ENCODE measurements around the gene LRRC59. TPM values are rescaled to one million over a fixed set of nuclear protein-coding genes. Genes with fewer than 3 reads are reported as not detected.
A peak's percentile ranks its signal among the peaks of the same experiment; 100 is the strongest.

The LRRC59 gene
- total and polyA plus RNA-seq, 2 experiments from 2014 or later = 46.4 to 124 TPM

GRCh38 chr17:50371526-50371925, 25.8 kb downstream of the LRRC59 start:
- Histone ChIP-seq H3K27ac (ENCODE audit: low read depth) (no peak overlapping the region), H4K20me1 (replicated peaks; ENCODE audit: insufficient read depth) (peaks cover 9% of the 10 kb centered on the region), H3K4me3 (peak overlapping the region; percentile 73), H3K4me1 (ENCODE audit: insufficient read depth) (peaks cover 9% of the 10 kb centered on the region; the same call in 1 of the 2 replicates), H3F3A (replicated peaks; ENCODE audit: low read depth) (no peaks in the 10 kb centered on the region), H3K27me3 (ENCODE audit: insufficient read depth) (no peaks in the 10 kb centered on the region), H3K9me2 (ENCODE audit: insufficient read depth) (no peaks in the 10 kb centered on the region), H3K79me2 (replicated peaks; ENCODE audit: insufficient read depth) (peaks cover 20% of the 10 kb centered on the region), H3K4me2 (peak overlapping the region; percentile 98; the same call in 1 of the 2 replicates), H3K36me3 (ENCODE audit: insufficient read depth) (peaks cover 22% of the 10 kb centered on the region; the same call in 1 of the 2 replicates), H2AFZ (no peak overlapping the region)
- H3K27ac Mint-ChIP-seq = peak overlapping the region; percentile 32; the same call in 1 of the 2 replicates
- H3K4me1 Mint-ChIP-seq = peaks cover 13% of the 10 kb centered on the region
- ATAC-seq = no peak
- DNase-seq (ENCODE audit: low spot score) = no peak
- peaks cover 54% of the 10 kb centered on the region for H3K36me3 Mint-ChIP-seq (ENCODE audit: low read depth)
- H3K27me3 Mint-ChIP-seq (ENCODE audit: insufficient read depth, low read depth, poor library complexity) = peaks cover 11% of the 10 kb centered on the region
- H3K9me3 Mint-ChIP-seq = no peaks in the 10 kb centered on the region
- peak overlapping the region; percentile 97 for H3K4me3 Mint-ChIP-seq
- TF ChIP-seq ZNF114 (CRISPR knock-in tag; IDR thresholded peaks at IDR 0.05) (no peak), ETS1 (IDR thresholded peaks at IDR 0.05) (no peak)

GRCh38 chr17:50370052-50370451, 27.3 kb downstream of the LRRC59 start:
- no peaks in the 10 kb centered on the region for H3K9me2 ChIP-seq (ENCODE audit: insufficient read depth)
- H3K27ac ChIP-seq (ENCODE audit: low read depth) = no peak overlapping the region
- H3F3A ChIP-seq (replicated peaks; ENCODE audit: low read depth) = no peaks in the 10 kb centered on the region
- DNase-seq (ENCODE audit: low spot score) (no peak), ATAC-seq (no peak)
- H3K36me3 ChIP-seq (ENCODE audit: insufficient read depth) = peaks cover 22% of the 10 kb centered on the region; the same call in 1 of the 2 replicates
- H2AFZ ChIP-seq = no peak overlapping the region
- H4K20me1 ChIP-seq (replicated peaks; ENCODE audit: insufficient read depth) = peaks cover 9% of the 10 kb centered on the region
- H3K4me1 ChIP-seq (ENCODE audit: insufficient read depth) = peaks cover 13% of the 10 kb centered on the region
- peaks cover 51% of the 10 kb centered on the region for H3K36me3 Mint-ChIP-seq (ENCODE audit: low read depth)
- no peak overlapping the region for H3K4me3 ChIP-seq
- H3K27me3 Mint-ChIP-seq (ENCODE audit: insufficient read depth, low read depth, poor library complexity) = peaks cover 11% of the 10 kb centered on the region
- no peaks in the 10 kb centered on the region for H3K9me3 Mint-ChIP-seq
- no peaks in the 10 kb centered on the region for H3K27me3 ChIP-seq (ENCODE audit: insufficient read depth)
- no peak overlapping the region for H3K27ac Mint-ChIP-seq
- H3K4me3 Mint-ChIP-seq = no peak overlapping the region; the same call in 2 of the 3 replicates
- H3K79me2 ChIP-seq (replicated peaks; ENCODE audit: insufficient read depth) = peaks cover 20% of the 10 kb centered on the region
- no peak overlapping the region for H3K4me2 ChIP-seq
- peaks cover 20% of the 10 kb centered on the region for H3K4me1 Mint-ChIP-seq
- TF ChIP-seq REST (IDR thresholded peaks at IDR 0.05; ENCODE audit: unreplicated experiment) (no peak), ZNF114 (CRISPR knock-in tag; IDR thresholded peaks at IDR 0.05) (no peak), EZH2phosphoT487 (IDR thresholded peaks at IDR 0.05; ENCODE audit: unreplicated experiment) (no peak), POLR2AphosphoS5 (IDR thresholded peaks at IDR 0.05; ENCODE audit: low read depth) (no peak), STAT1 (IDR thresholded peaks at IDR 0.05; ENCODE audit: unreplicated experiment) (no peak), ZNF462 (CRISPR knock-in tag; IDR thresholded peaks at IDR 0.05) (no peak), CTCF (conservative IDR thresholded peaks at IDR 0.05; ENCODE audit: low read depth in 2 of 2) (no peak), EZH2 (IDR thresholded peaks at IDR 0.05; ENCODE audit: low read depth, unreplicated experiment) (no peak)
